ENCODE measurements around the gene KIRREL3. TPM values are rescaled to one million over a fixed set of nuclear protein-coding genes. Genes with fewer than 3 reads are reported as not detected.

Gene KIRREL3
- total and polyA plus RNA-seq, 2 of the 4 experiments (the other 2 are of a cell fraction) = 10.9 to 15.9 TPM

DNA sequence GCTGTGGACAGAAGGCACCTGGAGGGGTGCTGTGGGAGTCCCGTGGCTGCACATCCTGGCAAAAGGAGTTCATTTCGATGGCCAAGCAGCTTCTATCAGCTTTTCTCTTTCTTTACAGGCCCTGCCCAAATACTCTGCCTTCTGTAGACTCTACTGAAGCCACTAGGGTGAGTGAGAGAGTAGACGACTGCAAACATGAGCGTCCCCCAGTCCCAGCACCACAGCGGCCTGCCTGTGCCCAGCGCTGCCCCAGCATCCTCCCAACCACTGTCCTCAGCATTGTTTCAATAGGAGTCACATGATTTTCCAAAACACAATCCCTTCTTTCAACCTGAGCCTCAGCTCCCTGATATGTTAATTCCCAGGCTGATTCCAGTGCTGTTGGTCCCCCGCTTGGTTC is 110.0 kb downstream of the KIRREL3 start:
- BruUV-seq (replicated peaks) = no TSS peak

More for the DNA sequence above, 110.0 kb downstream of the KIRREL3 start:
- H3K56ac ChIP-seq (ENCODE audit: extremely low read depth, insufficient read depth, low read length) = no peak overlapping the region
- H3K4ac ChIP-seq (ENCODE audit: low read depth, low read length) = no peak overlapping the region
- no peak overlapping the region for H4K5ac ChIP-seq (ENCODE audit: low read depth, low read length)
- no peak overlapping the region for H2AK5ac ChIP-seq (ENCODE audit: low read depth, low read length)
- in situ Hi-C loops (cut with MboI; ENCODE audit: low sequenced_read_pairs) = no loop called here
- H3K23ac ChIP-seq (ENCODE audit: low read depth, low read length) = no peak overlapping the region
- H3K27ac ChIP-seq (ENCODE audit: insufficient read depth, low read length) = no peak overlapping the region
- no peak overlapping the region for H2BK20ac ChIP-seq (ENCODE audit: low read depth, low read length)
- no peak overlapping the region for H3K4me2 ChIP-seq (ENCODE audit: low read depth, low read length)
- H3K4me3 ChIP-seq (ENCODE audit: insufficient read depth, low read depth, low read length) = no peak overlapping the region
- no peak overlapping the region for H2AK9ac ChIP-seq (replicated peaks; ENCODE audit: low read depth, low read length, poor library complexity)
- H2AFZ ChIP-seq (replicated peaks; ENCODE audit: low read length, poor library complexity) = no peak overlapping the region
- H3K9me3 ChIP-seq (ENCODE audit: control insufficient read depth, insufficient read depth, low read length) = peaks cover 2% of the 10 kb centered on the region; the same call in 1 of the 2 replicates
- H2BK120ac ChIP-seq (ENCODE audit: low read depth, low read length) = no peak overlapping the region
- no peak overlapping the region for H3K18ac ChIP-seq (ENCODE audit: low read depth, low read length)
- H3K36me3 ChIP-seq (ENCODE audit: control insufficient read depth, insufficient read depth, low read length) = no peaks in the 10 kb centered on the region; the same call in 1 of the 2 replicates
- DNase-seq (no peak), ATAC-seq (ENCODE audit: low read depth) (no peak)
- no peak overlapping the region for H4K8ac ChIP-seq (ENCODE audit: low read depth in 2 of 2, low read length in 2 of 2)
- H4K91ac ChIP-seq (ENCODE audit: insufficient read depth, low read depth, low read length) = no peak overlapping the region
- H3K79me1 ChIP-seq (ENCODE audit: low read depth in 1 of 2, low read length in 2 of 2) = peaks cover 5 to 21% of the 10 kb centered on the region in 2 experiments; a peak in 3 of 4 replicates
- CTCF ChIA-PET = interaction anchor here (1.1 to 1.2 kb wide), 2 partner anchors 9 to 17 kb away, joined by 3 to 4 read pairs; no protein-coding TSS in a partner anchor
- H3K4me1 ChIP-seq (ENCODE audit: control insufficient read depth, insufficient read depth, low read length) = peaks cover 7% of the 10 kb centered on the region
- intact Hi-C loops (cut with micrococcal nuclease) = no loop called here
- no peak overlapping the region for H3K14ac ChIP-seq (replicated peaks; ENCODE audit: low read depth, low read length)
- no CpG with 5 or more reads among the region's 7 CpGs for WGBS, 2 experiments (ENCODE audit: extremely low coverage in 2 of 2, insufficient read length in 1 of 2)
- no peak overlapping the region for H2BK5ac ChIP-seq (ENCODE audit: low read depth, low read length, poor library complexity, severe bottlenecking)
- no peak overlapping the region for H3K9ac ChIP-seq (ENCODE audit: low read depth, low read length)
- no peaks in the 10 kb centered on the region for H3K27me3 ChIP-seq (ENCODE audit: control insufficient read depth, insufficient read depth, low read length)
- dilution Hi-C loops (cut with HindIII; ENCODE audit: low sequenced_read_pairs, unreplicated experiment) = no loop called here
- TF ChIP-seq NFE2L2 (IDR thresholded peaks at IDR 0.05; ENCODE audit: low read depth, low read length) = no peak
- TF ChIP-seq CTCF (conservative IDR thresholded peaks at IDR 0.05; ENCODE audit: low read depth, low read length) = no peak
- no peak for TF ChIP-seq MAZ (IDR thresholded peaks at IDR 0.05; ENCODE audit: borderline replicate concordance, low read depth, low read length)
- TF ChIP-seq RAD21 (IDR thresholded peaks at IDR 0.05; ENCODE audit: low read length) = no peak
- no peak for TF ChIP-seq FOS (IDR thresholded peaks at IDR 0.05; ENCODE audit: low read depth, low read length)
- TF ChIP-seq MXI1 (IDR thresholded peaks at IDR 0.05; ENCODE audit: borderline replicate concordance, low read depth, low read length) = no peak
- TF ChIP-seq USF2 (IDR thresholded peaks at IDR 0.05; ENCODE audit: low read depth, low read length) = no peak
- TF ChIP-seq, protein P1, sequence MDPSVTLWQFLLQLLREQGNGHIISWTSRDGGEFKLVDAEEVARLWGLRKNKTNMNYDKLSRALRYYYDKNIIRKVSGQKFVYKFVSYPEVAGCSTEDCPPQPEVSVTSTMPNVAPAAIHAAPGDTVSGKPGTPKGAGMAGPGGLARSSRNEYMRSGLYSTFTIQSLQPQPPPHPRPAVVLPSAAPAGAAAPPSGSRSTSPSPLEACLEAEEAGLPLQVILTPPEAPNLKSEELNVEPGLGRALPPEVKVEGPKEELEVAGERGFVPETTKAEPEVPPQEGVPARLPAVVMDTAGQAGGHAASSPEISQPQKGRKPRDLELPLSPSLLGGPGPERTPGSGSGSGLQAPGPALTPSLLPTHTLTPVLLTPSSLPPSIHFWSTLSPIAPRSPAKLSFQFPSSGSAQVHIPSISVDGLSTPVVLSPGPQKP (IDR thresholded peaks at IDR 0.05; ENCODE audit: borderline replicate concordance, low read depth, low read length) = no peak
- TF ChIP-seq SMC3 (IDR thresholded peaks at IDR 0.05; ENCODE audit: low read depth, low read length) = no peak
- no peak for TF ChIP-seq CEBPB (IDR thresholded peaks at IDR 0.05; ENCODE audit: low read depth, low read length)
- no peak for TF ChIP-seq MAFK (IDR thresholded peaks at IDR 0.05; ENCODE audit: low read depth, low read length)
- no peak for TF ChIP-seq BHLHE40 (IDR thresholded peaks at IDR 0.05; ENCODE audit: low read depth, low read length)
- no peak for TF ChIP-seq CHD1 (IDR thresholded peaks at IDR 0.05; ENCODE audit: low read depth, low read length)
- TF ChIP-seq RCOR1 (IDR thresholded peaks at IDR 0.05; ENCODE audit: insufficient replicate concordance, low read length) = no peak
- TF ChIP-seq RFX5 (IDR thresholded peaks at IDR 0.05; ENCODE audit: low read depth, low read length) = no peak
- TF ChIP-seq POLR2A (IDR thresholded peaks at IDR 0.05; ENCODE audit: low read depth, low read length) = no peak
- H3K9me1 ChIP-seq (ENCODE audit: insufficient read depth, low read length) = peaks cover 3% of the 10 kb centered on the region; the same call in 1 of the 2 replicates
- no peak overlapping the region for H2BK15ac ChIP-seq (ENCODE audit: low read depth, low read length)
- POLR2A ChIA-PET (ENCODE audit: unreplicated experiment) = no interaction called here
- H4K20me1 ChIP-seq (ENCODE audit: insufficient read depth, low read length) = no peaks in the 10 kb centered on the region

Measured in IMR-90 (cell line).